Measurements from ENCODE around the gene KAT5. TPM values are rescaled to one million over a fixed set of nuclear protein-coding genes. Genes with fewer than 3 reads are reported as not detected.
A peak's percentile ranks its signal among the peaks of the same experiment; 100 is the strongest.

The KAT5 gene
- total and polyA plus RNA-seq, 2 of the 13 experiments (the other 11 are each of a cell fraction or from before 2014, with no cell fraction given) = 35.2 to 48.3 TPM

DNA sequence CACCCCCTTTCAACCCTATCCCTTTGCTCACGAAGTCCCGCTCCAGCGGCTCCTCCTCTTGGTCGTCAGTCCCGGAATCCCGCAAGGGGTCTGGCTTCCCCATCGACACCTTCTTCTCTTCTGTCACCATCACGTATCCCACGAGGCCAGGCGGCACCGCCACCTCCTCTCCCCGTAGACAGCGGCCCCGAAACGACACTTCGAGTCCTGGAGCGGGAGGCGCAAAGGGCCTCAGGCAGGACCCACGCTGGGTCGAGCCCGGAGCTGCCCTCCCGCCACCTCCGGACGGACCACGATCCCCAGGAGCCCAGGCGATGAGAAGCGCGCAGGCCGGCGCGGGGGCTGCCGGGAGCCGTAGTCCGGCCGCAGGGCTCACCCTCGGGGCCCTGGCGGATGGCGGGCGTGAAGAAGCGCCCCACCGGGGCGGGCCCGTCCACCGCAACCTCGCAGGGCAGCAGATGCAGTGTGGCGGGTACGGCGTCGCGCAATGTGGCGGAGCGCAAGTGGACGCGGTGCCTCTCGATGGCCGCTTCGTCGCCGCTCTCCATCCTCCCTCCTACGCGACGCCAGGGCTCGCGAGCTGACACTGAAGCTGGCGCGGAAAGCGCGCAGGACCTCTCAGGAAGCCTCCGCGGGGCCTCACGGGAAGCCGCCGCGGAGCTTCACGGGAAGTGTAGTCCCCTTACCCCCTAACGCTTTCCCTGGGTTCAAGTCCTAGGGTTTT is 8.3 kb downstream of the KAT5 start, which contains the start of gene RNASEH2C (continued):
- no peak for TF ChIP-seq MAFG (CRISPR knock-in tag; IDR thresholded peaks at IDR 0.05)
- TF ChIP-seq GATAD2A (CRISPR knock-in tag; IDR thresholded peaks at IDR 0.05) = no peak; the same call in 1 of the 2 replicates
- TF ChIP-seq, protein P1, sequence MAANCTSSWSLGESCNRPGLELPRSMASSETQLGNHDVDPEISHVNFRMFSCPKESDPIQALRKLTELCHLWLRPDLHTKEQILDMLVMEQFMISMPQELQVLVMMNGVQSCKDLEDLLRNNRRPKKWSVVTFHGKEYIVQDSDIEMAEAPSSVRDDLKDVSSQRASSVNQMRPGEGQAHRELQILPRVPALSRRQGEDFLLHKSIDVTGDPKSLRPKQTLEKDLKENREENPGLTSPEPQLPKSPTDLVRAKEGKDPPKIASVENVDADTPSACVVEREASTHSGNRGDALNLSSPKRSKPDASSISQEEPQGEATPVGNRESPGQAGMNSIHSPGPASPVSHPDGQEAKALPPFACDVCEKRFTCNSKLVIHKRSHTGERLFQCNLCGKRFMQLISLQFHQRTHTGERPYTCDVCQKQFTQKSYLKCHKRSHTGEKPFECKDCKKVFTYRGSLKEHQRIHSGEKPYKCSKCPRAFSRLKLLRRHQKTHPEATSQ (CRISPR knock-in tag; IDR thresholded peaks at IDR 0.05; ENCODE audit: borderline replicate concordance) = no peak
- TF ChIP-seq, protein P2, sequence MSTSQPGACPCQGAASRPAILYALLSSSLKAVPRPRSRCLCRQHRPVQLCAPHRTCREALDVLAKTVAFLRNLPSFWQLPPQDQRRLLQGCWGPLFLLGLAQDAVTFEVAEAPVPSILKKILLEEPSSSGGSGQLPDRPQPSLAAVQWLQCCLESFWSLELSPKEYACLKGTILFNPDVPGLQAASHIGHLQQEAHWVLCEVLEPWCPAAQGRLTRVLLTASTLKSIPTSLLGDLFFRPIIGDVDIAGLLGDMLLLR (CRISPR knock-in tag; IDR thresholded peaks at IDR 0.05) = no peak; the same call in 1 of the 2 replicates
- no peak for TF ChIP-seq MBNL3 (CRISPR knock-in tag; conservative IDR thresholded peaks at IDR 0.05)
- TF ChIP-seq, protein P3, sequence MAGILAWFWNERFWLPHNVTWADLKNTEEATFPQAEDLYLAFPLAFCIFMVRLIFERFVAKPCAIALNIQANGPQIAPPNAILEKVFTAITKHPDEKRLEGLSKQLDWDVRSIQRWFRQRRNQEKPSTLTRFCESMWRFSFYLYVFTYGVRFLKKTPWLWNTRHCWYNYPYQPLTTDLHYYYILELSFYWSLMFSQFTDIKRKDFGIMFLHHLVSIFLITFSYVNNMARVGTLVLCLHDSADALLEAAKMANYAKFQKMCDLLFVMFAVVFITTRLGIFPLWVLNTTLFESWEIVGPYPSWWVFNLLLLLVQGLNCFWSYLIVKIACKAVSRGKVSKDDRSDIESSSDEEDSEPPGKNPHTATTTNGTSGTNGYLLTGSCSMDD (CRISPR knock-in tag; IDR thresholded peaks at IDR 0.05) = no peak
- TF ChIP-seq, protein P4, sequence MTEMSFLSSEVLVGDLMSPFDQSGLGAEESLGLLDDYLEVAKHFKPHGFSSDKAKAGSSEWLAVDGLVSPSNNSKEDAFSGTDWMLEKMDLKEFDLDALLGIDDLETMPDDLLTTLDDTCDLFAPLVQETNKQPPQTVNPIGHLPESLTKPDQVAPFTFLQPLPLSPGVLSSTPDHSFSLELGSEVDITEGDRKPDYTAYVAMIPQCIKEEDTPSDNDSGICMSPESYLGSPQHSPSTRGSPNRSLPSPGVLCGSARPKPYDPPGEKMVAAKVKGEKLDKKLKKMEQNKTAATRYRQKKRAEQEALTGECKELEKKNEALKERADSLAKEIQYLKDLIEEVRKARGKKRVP (CRISPR knock-in tag; IDR thresholded peaks at IDR 0.05) = 0 out of 4 replicates have a peak, but pooled peaks of 1 of the 2 experiments have one; percentile 27
- 0 out of 2 replicates have a peak, but pooled peaks have one; percentile 5 for TF ChIP-seq CCDC6 (CRISPR knock-in tag; IDR thresholded peaks at IDR 0.05)
- peak; percentile 83 for TF ChIP-seq YY1 (IDR thresholded peaks at IDR 0.05; ENCODE audit: insufficient read depth, insufficient replicate concordance, low read depth, low read length)
- TF ChIP-seq ZBTB20 (CRISPR knock-in tag; IDR thresholded peaks at IDR 0.05; ENCODE audit: borderline replicate concordance, low read depth) = no peak
- no peak for TF ChIP-seq ZFP36L1 (CRISPR knock-in tag; IDR thresholded peaks at IDR 0.05)
- TF ChIP-seq, protein P5, sequence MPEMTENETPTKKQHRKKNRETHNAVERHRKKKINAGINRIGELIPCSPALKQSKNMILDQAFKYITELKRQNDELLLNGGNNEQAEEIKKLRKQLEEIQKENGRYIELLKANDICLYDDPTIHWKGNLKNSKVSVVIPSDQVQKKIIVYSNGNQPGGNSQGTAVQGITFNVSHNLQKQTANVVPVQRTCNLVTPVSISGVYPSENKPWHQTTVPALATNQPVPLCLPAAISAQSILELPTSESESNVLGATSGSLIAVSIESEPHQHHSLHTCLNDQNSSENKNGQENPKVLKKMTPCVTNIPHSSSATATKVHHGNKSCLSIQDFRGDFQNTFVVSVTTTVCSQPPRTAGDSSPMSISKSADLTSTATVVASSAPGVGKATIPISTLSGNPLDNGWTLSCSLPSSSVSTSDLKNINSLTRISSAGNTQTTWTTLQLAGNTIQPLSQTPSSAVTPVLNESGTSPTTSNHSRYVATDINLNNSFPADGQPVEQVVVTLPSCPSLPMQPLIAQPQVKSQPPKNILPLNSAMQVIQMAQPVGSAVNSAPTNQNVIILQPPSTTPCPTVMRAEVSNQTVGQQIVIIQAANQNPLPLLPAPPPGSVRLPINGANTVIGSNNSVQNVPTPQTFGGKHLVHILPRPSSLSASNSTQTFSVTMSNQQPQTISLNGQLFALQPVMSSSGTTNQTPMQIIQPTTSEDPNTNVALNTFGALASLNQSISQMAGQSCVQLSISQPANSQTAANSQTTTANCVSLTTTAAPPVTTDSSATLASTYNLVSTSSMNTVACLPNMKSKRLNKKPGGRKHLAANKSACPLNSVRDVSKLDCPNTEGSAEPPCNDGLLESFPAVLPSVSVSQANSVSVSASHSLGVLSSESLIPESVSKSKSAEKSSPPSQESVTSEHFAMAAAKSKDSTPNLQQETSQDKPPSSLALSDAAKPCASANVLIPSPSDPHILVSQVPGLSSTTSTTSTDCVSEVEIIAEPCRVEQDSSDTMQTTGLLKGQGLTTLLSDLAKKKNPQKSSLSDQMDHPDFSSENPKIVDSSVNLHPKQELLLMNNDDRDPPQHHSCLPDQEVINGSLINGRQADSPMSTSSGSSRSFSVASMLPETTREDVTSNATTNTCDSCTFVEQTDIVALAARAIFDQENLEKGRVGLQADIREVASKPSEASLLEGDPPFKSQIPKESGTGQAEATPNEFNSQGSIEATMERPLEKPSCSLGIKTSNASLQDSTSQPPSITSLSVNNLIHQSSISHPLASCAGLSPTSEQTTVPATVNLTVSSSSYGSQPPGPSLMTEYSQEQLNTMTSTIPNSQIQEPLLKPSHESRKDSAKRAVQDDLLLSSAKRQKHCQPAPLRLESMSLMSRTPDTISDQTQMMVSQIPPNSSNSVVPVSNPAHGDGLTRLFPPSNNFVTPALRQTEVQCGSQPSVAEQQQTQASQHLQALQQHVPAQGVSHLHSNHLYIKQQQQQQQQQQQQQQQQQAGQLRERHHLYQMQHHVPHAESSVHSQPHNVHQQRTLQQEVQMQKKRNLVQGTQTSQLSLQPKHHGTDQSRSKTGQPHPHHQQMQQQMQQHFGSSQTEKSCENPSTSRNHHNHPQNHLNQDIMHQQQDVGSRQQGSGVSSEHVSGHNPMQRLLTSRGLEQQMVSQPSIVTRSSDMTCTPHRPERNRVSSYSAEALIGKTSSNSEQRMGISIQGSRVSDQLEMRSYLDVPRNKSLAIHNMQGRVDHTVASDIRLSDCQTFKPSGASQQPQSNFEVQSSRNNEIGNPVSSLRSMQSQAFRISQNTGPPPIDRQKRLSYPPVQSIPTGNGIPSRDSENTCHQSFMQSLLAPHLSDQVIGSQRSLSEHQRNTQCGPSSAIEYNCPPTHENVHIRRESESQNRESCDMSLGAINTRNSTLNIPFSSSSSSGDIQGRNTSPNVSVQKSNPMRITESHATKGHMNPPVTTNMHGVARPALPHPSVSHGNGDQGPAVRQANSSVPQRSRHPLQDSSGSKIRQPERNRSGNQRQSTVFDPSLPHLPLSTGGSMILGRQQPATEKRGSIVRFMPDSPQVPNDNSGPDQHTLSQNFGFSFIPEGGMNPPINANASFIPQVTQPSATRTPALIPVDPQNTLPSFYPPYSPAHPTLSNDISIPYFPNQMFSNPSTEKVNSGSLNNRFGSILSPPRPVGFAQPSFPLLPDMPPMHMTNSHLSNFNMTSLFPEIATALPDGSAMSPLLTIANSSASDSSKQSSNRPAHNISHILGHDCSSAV (CRISPR knock-in tag; IDR thresholded peaks at IDR 0.05; ENCODE audit: borderline replicate concordance) = no peak
